H9 (cell line): ENCODE data around the gene ZNF182. TPM values are rescaled to one million over a fixed set of nuclear protein-coding genes. Genes with fewer than 3 reads are reported as not detected.

Experiments used
- DNase-seq: peaks from one replicate; pipeline ENCODE4 v3.0.0-alpha.2; 2017
- H2AFZ ChIP-seq: one replicate; pipeline ENCODE4 v1.6.1; 2013; ENCODE audit warnings: mild to moderate bottlenecking, low read length, control low read depth, moderate library complexity
- H2AK5ac ChIP-seq: 2 replicates; pipeline ENCODE4 v1.6.1; 2013; ENCODE audit warnings: low read length, control low read depth, mixed read lengths; ENCODE audit not compliant: insufficient read length
- H2BK120ac ChIP-seq: one replicate; pipeline ENCODE4 v1.6.1; 2013; ENCODE audit warnings: low read depth, mild to moderate bottlenecking, low read length, control low read depth, inconsistent platforms; ENCODE audit not compliant: poor library complexity, severe bottlenecking
- H2BK12ac ChIP-seq: 2 replicates; pipeline ENCODE4 v1.6.1; 2013; ENCODE audit warnings: low read length, control low read depth, mixed read lengths, low read depth; ENCODE audit not compliant: insufficient read length
- H2BK15ac ChIP-seq: 2 replicates; pipeline ENCODE4 v1.6.1; 2013; ENCODE audit warnings: low read depth, low read length, control low read depth
- H2BK20ac ChIP-seq: one replicate; pipeline ENCODE4 v1.6.1; 2013; ENCODE audit warnings: low read depth, mild to moderate bottlenecking, low read length, control low read depth, inconsistent platforms; ENCODE audit not compliant: poor library complexity, severe bottlenecking
- H2BK5ac ChIP-seq: 2 replicates; pipeline ENCODE4 v1.6.1; 2013; ENCODE audit warnings: low read length, control low read depth, mixed read lengths; ENCODE audit not compliant: insufficient read length
- H3K14ac ChIP-seq: 2 replicates; pipeline ENCODE4 v1.6.1; 2013; ENCODE audit warnings: low read length, control low read depth; ENCODE audit not compliant: insufficient read depth
- H3K18ac ChIP-seq: 2 replicates; pipeline ENCODE4 v1.6.1; 2013; ENCODE audit warnings: low read depth, mild to moderate bottlenecking, mixed read lengths, low read length, control low read depth; ENCODE audit not compliant: insufficient read length
- H3K23ac ChIP-seq: 2 replicates; pipeline ENCODE4 v1.6.1; 2013; ENCODE audit warnings: low read length, control low read depth, mixed read lengths, low read depth; ENCODE audit not compliant: insufficient read length
- H3K23me2 ChIP-seq: 2 replicates; pipeline ENCODE4 v1.6.1; 2013; ENCODE audit warnings: low read depth, mild to moderate bottlenecking, mixed read lengths, low read length, control low read depth; ENCODE audit not compliant: insufficient read length, poor library complexity, severe bottlenecking
- H3K27ac ChIP-seq: 2 replicates; pipeline ENCODE4 v1.5.1; 2013; ENCODE audit warnings: low read length, control low read depth, mixed read lengths, low read depth; ENCODE audit not compliant: insufficient read length
- H3K27me3 ChIP-seq: 2 replicates; pipeline ENCODE4 v1.6.1; 2013; ENCODE audit warnings: low read length, control low read depth, inconsistent platforms; ENCODE audit not compliant: insufficient read depth
- H3K4ac ChIP-seq: 2 replicates; pipeline ENCODE4 v1.6.1; 2013; ENCODE audit warnings: low read depth, mild to moderate bottlenecking, control low read depth, inconsistent platforms, low read length, moderate library complexity
- H3K4me1 ChIP-seq: 2 replicates; pipeline ENCODE4 v1.6.1; 2013; ENCODE audit warnings: low read length, control low read depth, inconsistent platforms; ENCODE audit not compliant: insufficient read depth
- H3K4me2 ChIP-seq: 2 replicates; pipeline ENCODE4 v1.6.1; 2013; ENCODE audit warnings: low read length, control low read depth, mixed read lengths; ENCODE audit not compliant: insufficient read length, insufficient read depth
- H3K56ac ChIP-seq: 2 replicates; pipeline ENCODE4 v1.6.1; 2013; ENCODE audit warnings: low read depth, mild to moderate bottlenecking, mixed read lengths, low read length, control low read depth; ENCODE audit not compliant: insufficient read length
- H3K79me1 ChIP-seq: 2 replicates; pipeline ENCODE4 v1.6.1; 2013; ENCODE audit warnings: low read depth, mild to moderate bottlenecking, moderate library complexity, low read length, control low read depth, inconsistent platforms; ENCODE audit not compliant: insufficient read depth, poor library complexity, severe bottlenecking
- H3K79me2 ChIP-seq: 2 replicates; pipeline ENCODE4 v1.6.1; 2013; ENCODE audit warnings: low read length, control low read depth, inconsistent platforms; ENCODE audit not compliant: insufficient read depth
- H3K9ac ChIP-seq: 2 replicates; pipeline ENCODE4 v1.6.1; 2013; ENCODE audit warnings: low read length, control low read depth, mixed read lengths; ENCODE audit not compliant: insufficient read length; ENCODE audit errors: extremely low read depth
- H3K9me3 ChIP-seq: one replicate; pipeline ENCODE4 v1.6.1; 2013; ENCODE audit warnings: low read depth, low read length, inconsistent platforms; ENCODE audit not compliant: control insufficient read depth
- H3T11ph ChIP-seq: one replicate; pipeline ENCODE4 v1.6.1; 2013; ENCODE audit warnings: mild to moderate bottlenecking, low read length, control low read depth, inconsistent platforms
- H4K20me1 ChIP-seq: one replicate; pipeline ENCODE4 v1.6.1; 2013; ENCODE audit not compliant: control insufficient read depth, insufficient read length, insufficient read depth
- H4K5ac ChIP-seq: 2 replicates; pipeline ENCODE4 v1.6.1; 2013; ENCODE audit warnings: low read depth, mild to moderate bottlenecking, mixed read lengths, low read length, control low read depth; ENCODE audit not compliant: insufficient read length
- H4K8ac ChIP-seq: replicated peaks from 2 replicates; pipeline ENCODE4 v1.6.1; 2013; ENCODE audit warnings: low read length, control low read depth, mixed read lengths, low read depth; ENCODE audit not compliant: insufficient read length
- H4K91ac ChIP-seq: 2 replicates; pipeline ENCODE4 v1.6.1; 2013; ENCODE audit warnings: low read depth, mild to moderate bottlenecking, moderate library complexity, mixed read lengths, low read length, control low read depth; ENCODE audit not compliant: insufficient read length
- H3K27ac Mint-ChIP-seq, 3 experiments: 2 replicates in 2 of 3; 3 replicates in 1 of 3; pipeline ENCODE4 v1.8.0; 2020 to 2021; ENCODE audit warnings: mixed read lengths in 3 of 3, mild to moderate bottlenecking in 1 of 3, moderate library complexity in 1 of 3
- H3K27me3 Mint-ChIP-seq: 2 replicates; pipeline ENCODE4 v1.8.0; 2021; ENCODE audit warnings: low read depth, mild to moderate bottlenecking, moderate library complexity, mixed read lengths
- H3K36me3 Mint-ChIP-seq, 3 experiments: 2 replicates in 2 of 3; 3 replicates in 1 of 3; pipeline ENCODE4 v1.8.0; 2020 to 2021; ENCODE audit warnings: low read depth in 3 of 3, mixed read lengths in 3 of 3; ENCODE audit not compliant: insufficient read depth in 1 of 3
- H3K4me1 Mint-ChIP-seq, 2 experiments: 2 replicates each; pipeline ENCODE4 v1.8.0; 2020; ENCODE audit warnings: mixed read lengths in 2 of 2
- H3K4me3 Mint-ChIP-seq, 2 experiments: 2 replicates in 1 of 2; 3 replicates in 1 of 2; pipeline ENCODE4 v1.8.0; 2020 to 2021; ENCODE audit warnings: mild to moderate bottlenecking in 2 of 2, mixed read lengths in 2 of 2, moderate library complexity in 1 of 2
- H3K9me3 Mint-ChIP-seq, 2 experiments: 2 replicates in 1 of 2; 3 replicates in 1 of 2; pipeline ENCODE4 v1.8.0; 2020; ENCODE audit warnings: mild to moderate bottlenecking in 2 of 2, mixed read lengths in 2 of 2, moderate library complexity in 1 of 2
- CTCF ChIP-seq: fragments of 200-600 bp; sonication (generic); conservative IDR thresholded peaks from 3 replicates; pipeline ENCODE4 v1.8.0; 2021; ENCODE audit warnings: antibody characterized with exemption, mild to moderate bottlenecking
- WGBS: extraction: QIAGEN DNeasy Blood & Tissue Kit; methylation state at CpG from one replicate; pipeline ENCODE4 v1.1.7; 2013; ENCODE audit warnings: missing lambda C conversion rate, low lambda C conversion rate, mixed read lengths; ENCODE audit not compliant: insufficient read length; ENCODE audit errors: extremely low coverage; 5-methylcytosine and 5-hydroxymethylcytosine counted together
- total RNA-seq: library from RNA; stranded (reverse); gene quantifications from 2 replicates; pipeline ENCODE4 v1.2.1, GENCODE V29; 2021

Gene ZNF182
- total RNA-seq, 1 experiment from 2014 or later = 7.6 TPM

- DNase-seq = no peak
- Histone ChIP-seq H2BK15ac (no peak overlapping the region), H3K4ac (no peak overlapping the region), H3K4me2 (no peak overlapping the region), H4K5ac (no peak overlapping the region), H3K79me2 (no peaks in the 10 kb centered on the region), H2BK5ac (no peak overlapping the region), H3K9ac (no peak overlapping the region), H2BK120ac (no peak overlapping the region), H3K14ac (no peak overlapping the region), H3K23me2 (no peaks in the 10 kb centered on the region), H3K9me3 (peaks cover 23% of the 10 kb centered on the region), H4K91ac (no peak overlapping the region), H2BK12ac (no peak overlapping the region), H3K79me1 (no peaks in the 10 kb centered on the region), H3K4me1 (no peaks in the 10 kb centered on the region), H3K56ac (no peak overlapping the region), H3T11ph (no peak overlapping the region), H3K27ac (no peak overlapping the region), H2AFZ (no peak overlapping the region), H3K18ac (no peak overlapping the region), H4K20me1 (no peaks in the 10 kb centered on the region), H2AK5ac (no peak overlapping the region), H2BK20ac (no peak overlapping the region), H3K23ac (no peak overlapping the region), H3K27me3 (no peaks in the 10 kb centered on the region), H4K8ac (no peak overlapping the region)
- no peak for TF ChIP-seq CTCF
- no CpG with 5 or more reads among the region's 2 CpGs for whole genome bisulfite sequencing
- Mint-ChIP-seq H3K27me3 (no peaks in the 10 kb centered on the region; the same call in none of the 2 replicates), H3K4me1 (no peaks in the 10 kb centered on the region), H3K36me3 (no peaks in the 10 kb centered on the region; a peak in 2 of 7 replicates), H3K9me3 (peaks cover 72 to 73% of the 10 kb centered on the region in 2 experiments), H3K4me3 (no peak overlapping the region), H3K27ac (no peak overlapping the region)
Observed at GRCh38 chrX:47927212-47927611, 76.6 kb downstream of the ZNF182 start.

Other genes with a start within 250 kb of the ZNF182 start
- gene ZNF81, start 167.1 kb downstream of the ZNF182 start, total RNA-seq = 8.9 and 11.0 TPM in 2 replicates
- gene SPACA5, start 3.0 kb upstream of the ZNF182 start, total RNA-seq = not detected in 2 replicates
- 1.2 and 1.5 TPM in 2 replicates for gene ZNF630, start 67.7 kb upstream of the ZNF182 start, total RNA-seq
- not detected in 2 replicates for gene SPACA5B, start 126.6 kb upstream of the ZNF182 start, total RNA-seq
- gene SSX5, start 192.8 kb upstream of the ZNF182 start, total RNA-seq = not detected in 2 replicates